ENCODE data around the gene CFAP141.
A peak's percentile ranks its signal among the peaks of the same experiment; 100 is the strongest.

Gene CFAP141

GRCh38 chr1:154178911-154179811 lies 27.0 kb downstream of the CFAP141 start:
- DNase-seq: no peak

GRCh38 chr1:154178013-154178412 lies 28.1 kb downstream of the CFAP141 start:
- no peak for DNase-seq
- in situ Hi-C loops (cut with MboI; ENCODE audit: low pct_unique_long_range_greater_than_20kb, low sequenced_read_pairs): no loop called here

More at GRCh38 chr1:154178911-154179811, 27.0 kb downstream of the CFAP141 start:
- in situ Hi-C loops (cut with MboI; ENCODE audit: low pct_unique_long_range_greater_than_20kb, low sequenced_read_pairs): no loop called here

- peak; percentile 53 for DNase-seq
- in situ Hi-C loops (cut with MboI; ENCODE audit: low pct_unique_long_range_greater_than_20kb, low sequenced_read_pairs): no loop called here
These were observed 29.8 kb downstream of the CFAP141 start for GRCh38 chr1:154176337-154176736.

GRCh38 chr1:154174654-154175053 lies 31.5 kb downstream of the CFAP141 start:
- in situ Hi-C loops (cut with MboI; ENCODE audit: low pct_unique_long_range_greater_than_20kb, low sequenced_read_pairs): no loop called here
- DNase-seq: no peak

GRCh38 chr1:154171880-154172279 lies 34.3 kb downstream of the CFAP141 start:
- no peak for DNase-seq
- in situ Hi-C loops (cut with MboI; ENCODE audit: low pct_unique_long_range_greater_than_20kb, low sequenced_read_pairs): no loop called here

GRCh38 chr1:154171223-154171583 lies 34.9 kb downstream of the CFAP141 start:
- in situ Hi-C loops (cut with MboI; ENCODE audit: low pct_unique_long_range_greater_than_20kb, low sequenced_read_pairs): no loop called here
- no peak for DNase-seq

GRCh38 chr1:154170547-154171222 lies 35.4 kb downstream of the CFAP141 start:
- in situ Hi-C loops (cut with MboI; ENCODE audit: low pct_unique_long_range_greater_than_20kb, low sequenced_read_pairs): no loop called here
- DNase-seq: no peak

GRCh38 chr1:154167461-154167860 lies 38.7 kb downstream of the CFAP141 start:
- in situ Hi-C loops (cut with MboI; ENCODE audit: low pct_unique_long_range_greater_than_20kb, low sequenced_read_pairs): no loop called here
- no peak for DNase-seq

GRCh38 chr1:154166207-154166606 lies 39.9 kb downstream of the CFAP141 start:
- no peak for DNase-seq
- in situ Hi-C loops (cut with MboI; ENCODE audit: low pct_unique_long_range_greater_than_20kb, low sequenced_read_pairs): no loop called here

- DNase-seq: no peak
- in situ Hi-C loops (cut with MboI; ENCODE audit: low pct_unique_long_range_greater_than_20kb, low sequenced_read_pairs): no loop called here
These were observed 46.6 kb downstream of the CFAP141 start for GRCh38 chr1:154159554-154159953.

- in situ Hi-C loops (cut with MboI; ENCODE audit: low pct_unique_long_range_greater_than_20kb, low sequenced_read_pairs): no loop called here
- peak; percentile 48 for DNase-seq
These were observed 47.6 kb downstream of the CFAP141 start for GRCh38 chr1:154158307-154159125.

GRCh38 chr1:154157520-154158306 lies 48.4 kb downstream of the CFAP141 start:
- in situ Hi-C loops (cut with MboI; ENCODE audit: low pct_unique_long_range_greater_than_20kb, low sequenced_read_pairs): no loop called here
- DNase-seq: no peak

- DNase-seq: no peak
- in situ Hi-C loops (cut with MboI; ENCODE audit: low pct_unique_long_range_greater_than_20kb, low sequenced_read_pairs): no loop called here
These were observed 50.9 kb downstream of the CFAP141 start for GRCh38 chr1:154155251-154155650.

- DNase-seq: no peak
These were observed 51.5 kb downstream of the CFAP141 start, which contains the start of gene NUP210L for GRCh38 chr1:154154534-154155191. Gene NUP210L (minus strand): TSS chr1:154155073.

GRCh38 chr1:154154053-154154452 lies 52.1 kb downstream of the CFAP141 start:
- in situ Hi-C loops (cut with MboI; ENCODE audit: low pct_unique_long_range_greater_than_20kb, low sequenced_read_pairs): no loop called here
- no peak for DNase-seq

More at GRCh38 chr1:154154534-154155191, 51.5 kb downstream of the CFAP141 start, which contains the start of gene NUP210L:
- in situ Hi-C loops (cut with MboI; ENCODE audit: low pct_unique_long_range_greater_than_20kb, low sequenced_read_pairs): no loop called here

- in situ Hi-C loops (cut with MboI; ENCODE audit: low pct_unique_long_range_greater_than_20kb, low sequenced_read_pairs): no loop called here
- no peak for DNase-seq
These were observed 54.8 kb downstream of the CFAP141 start for GRCh38 chr1:154151311-154151710.

Measured in KBM-7 (cell line).